Small intestine (tissue), 7 donors: ENCODE data around the gene PODXL2. TPM values are rescaled to one million over a fixed set of nuclear protein-coding genes. Genes with fewer than 3 reads are reported as not detected.

Experiments
- DNase-seq, 2 donors: peaks; one replicate each; pipeline versions ENCODE4 v3.0.0 to v3.0.0-alpha.2; 2013
- FAIRE-seq: peaks from 2 replicates; lab custom pipeline; 2012; peaks lifted over from hg19 to GRCh38; lab: Jason Lieb, UNC
- H3K27ac ChIP-seq, 3 donors: one replicate each; pipeline ENCODE4 v1.5.1; 2013; ENCODE audit warnings: low read length in 2 of 3, mild to moderate bottlenecking in 2 of 3, control low read depth in 1 of 3, inconsistent platforms in 1 of 3, low read depth in 1 of 3, moderate library complexity in 1 of 3
- H3K27me3 ChIP-seq, 3 donors: one replicate each; pipeline ENCODE4 v1.6.1; 2013; ENCODE audit warnings: low read length in 3 of 3, inconsistent platforms in 1 of 3; ENCODE audit not compliant: control insufficient read depth in 3 of 3, insufficient read depth in 3 of 3
- H3K36me3 ChIP-seq, 3 donors: one replicate each; pipeline ENCODE4 v1.6.1; 2013; ENCODE audit warnings: low read length in 3 of 3, inconsistent platforms in 1 of 3, low read depth in 1 of 3, mild to moderate bottlenecking in 1 of 3, moderate library complexity in 1 of 3; ENCODE audit not compliant: control insufficient read depth in 3 of 3, insufficient read depth in 2 of 3
- H3K4me1 ChIP-seq, 3 donors: one replicate each; pipeline ENCODE4 v1.6.1; 2013; ENCODE audit warnings: low read length in 2 of 3, inconsistent platforms in 1 of 3, low read depth in 1 of 3, mild to moderate bottlenecking in 1 of 3, moderate library complexity in 1 of 3; ENCODE audit not compliant: control insufficient read depth in 3 of 3, insufficient read depth in 2 of 3
- H3K4me3 ChIP-seq, 3 donors: one replicate each; pipeline ENCODE4 v1.5.1; 2013; ENCODE audit warnings: low read length in 3 of 3, control low read depth in 1 of 3, inconsistent platforms in 1 of 3, low read depth in 1 of 3, mild to moderate bottlenecking in 1 of 3, moderate library complexity in 1 of 3
- H3K9me3 ChIP-seq, 2 donors: one replicate each; pipeline ENCODE4 v1.6.1; 2013; ENCODE audit warnings: low read depth in 1 of 2, low read length in 1 of 2; ENCODE audit not compliant: control insufficient read depth in 2 of 2, insufficient read depth in 1 of 2
- WGBS, 3 donors: extraction: QIAGEN DNeasy Blood & Tissue Kit; methylation state at CpG; one replicate each; pipeline ENCODE4 v1.1.7; 2013; 5-methylcytosine and 5-hydroxymethylcytosine counted together
- polyA plus RNA-seq, 4 donors: library from polyadenylated mRNA; stranded (reverse) in 3 of 4; unstranded in 1 of 4; fragments of 200-250 nt in 3 of 4; fragments of 120-200 nt in 1 of 4; gene quantifications; one replicate each; pipeline versions ENCODE4 v1.2.1 to v1.2.3, GENCODE V29; 2013
- donor health status: healthy with polysubstance abuse.
- donor health status: control.
- donor health status: control.
- donor health status: Bipolar disorder and iron deficiency.
- donor health status: healthy.

Gene PODXL2
- polyA plus RNA-seq, 4 donors = 1.6 to 17.0 (median 4.2) TPM

DNA sequence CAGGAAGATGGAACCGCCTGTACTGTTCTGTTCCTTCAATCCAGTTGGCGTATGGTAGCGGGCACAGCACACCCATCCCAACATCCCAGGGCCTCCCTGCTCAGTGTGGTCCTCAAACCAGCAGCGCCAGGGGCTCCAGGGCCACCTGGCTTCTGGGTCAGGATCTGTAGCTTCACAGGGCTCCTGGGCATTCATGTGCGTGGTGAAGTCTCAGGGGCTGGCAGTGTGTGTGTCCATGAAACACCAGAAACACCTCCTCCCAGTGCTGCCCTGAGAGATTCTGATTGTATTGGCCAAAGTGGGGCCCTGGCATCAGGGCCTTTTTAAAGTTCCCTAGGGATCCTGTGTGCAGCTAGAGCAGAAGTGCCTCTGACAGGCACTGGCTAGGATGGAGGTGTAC is 85.9 kb downstream of the PODXL2 start:
- H3K4me3 ChIP-seq = no peak overlapping the region
- H3K27me3 ChIP-seq = no peaks in the 10 kb centered on the region
- peaks cover 0 to 39% (median 0%) of the 10 kb centered on the region in 3 donors for H3K36me3 ChIP-seq
- 95 to 98% (median 98%) methylated on average over 5 of the region's 5 CpGs for WGBS, 3 donors
- FAIRE-seq (no peak), DNase-seq (no peak)
- no peak overlapping the region for H3K27ac ChIP-seq
- no peaks in the 10 kb centered on the region for H3K4me1 ChIP-seq
- H3K9me3 ChIP-seq = no peaks in the 10 kb centered on the region

DNA sequence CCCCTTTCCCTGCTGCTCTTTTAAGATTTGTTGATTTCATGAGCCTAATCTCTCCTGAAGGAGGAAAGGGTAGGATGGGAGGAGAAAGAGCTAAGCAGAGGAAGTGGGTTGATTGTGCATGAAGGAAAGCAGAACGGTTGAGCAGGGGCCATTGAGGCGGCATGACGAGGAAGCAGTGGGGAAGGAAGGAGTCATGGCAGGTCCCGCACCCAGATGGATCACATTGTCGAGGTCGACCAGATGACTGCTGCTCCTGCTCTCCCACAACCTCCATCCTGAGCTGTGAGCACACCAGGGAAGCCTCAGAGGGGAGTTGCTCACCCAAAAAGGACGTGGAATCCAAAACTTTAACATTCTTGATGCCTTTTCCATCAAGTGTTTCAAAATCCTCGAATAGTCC is 86.5 kb downstream of the PODXL2 start:
- WGBS, 3 donors = 71 to 79% (median 78%) methylated on average over 8 of the region's 8 CpGs
- Histone ChIP-seq H3K36me3 (peaks cover 0 to 40% (median 0%) of the 10 kb centered on the region in 3 donors), H3K4me3 (no peak overlapping the region), H3K27me3 (no peaks in the 10 kb centered on the region), H3K4me1 (no peaks in the 10 kb centered on the region), H3K9me3 (no peaks in the 10 kb centered on the region), H3K27ac (no peak overlapping the region)
- FAIRE-seq (no peak), DNase-seq (no peak)

- DNase-seq (no peak), FAIRE-seq (no peak)
- no peak overlapping the region for H3K27ac ChIP-seq
- H3K4me1 ChIP-seq = no peaks in the 10 kb centered on the region
- no peaks in the 10 kb centered on the region for H3K27me3 ChIP-seq
- peaks cover 0 to 39% (median 0%) of the 10 kb centered on the region in 3 donors for H3K36me3 ChIP-seq
- WGBS, 3 donors = 95 to 99% (median 96%) methylated on average over 6 of the region's 6 CpGs
- no peak overlapping the region for H3K4me3 ChIP-seq
- H3K9me3 ChIP-seq = no peaks in the 10 kb centered on the region
Measured at GRCh38 chr3:127716384-127716783, 87.4 kb downstream of the PODXL2 start.

- H3K9me3 ChIP-seq = no peaks in the 10 kb centered on the region
Measured at GRCh38 chr3:127717357-127718244, 88.6 kb downstream of the PODXL2 start.

GRCh38 chr3:127718245-127718915 is 89.4 kb downstream of the PODXL2 start:
- Histone ChIP-seq H3K36me3 (peaks cover 0 to 45% (median 0%) of the 10 kb centered on the region in 3 donors), H3K4me3 (no peak overlapping the region), H3K27me3 (no peaks in the 10 kb centered on the region), H3K4me1 (peaks cover 0 to 9% (median 0%) of the 10 kb centered on the region in 3 donors), H3K27ac (no peak overlapping the region), H3K9me3 (no peaks in the 10 kb centered on the region)
- 83 to 95% (median 91%) methylated on average over 7 of the region's 7 CpGs for WGBS, 3 donors
- FAIRE-seq (no peak), DNase-seq (no peak)

More at GRCh38 chr3:127717357-127718244, 88.6 kb downstream of the PODXL2 start:
- Histone ChIP-seq H3K4me1 (peaks cover 0 to 4% (median 0%) of the 10 kb centered on the region in 3 donors), H3K27me3 (no peaks in the 10 kb centered on the region), H3K27ac (no peak overlapping the region), H3K36me3 (peaks cover 0 to 44% (median 0%) of the 10 kb centered on the region in 3 donors), H3K4me3 (no peak overlapping the region)
- DNase-seq (no peak), FAIRE-seq (no peak)
- 84 to 92% (median 86%) methylated on average over 14 of the region's 14 CpGs for WGBS, 3 donors

DNA sequence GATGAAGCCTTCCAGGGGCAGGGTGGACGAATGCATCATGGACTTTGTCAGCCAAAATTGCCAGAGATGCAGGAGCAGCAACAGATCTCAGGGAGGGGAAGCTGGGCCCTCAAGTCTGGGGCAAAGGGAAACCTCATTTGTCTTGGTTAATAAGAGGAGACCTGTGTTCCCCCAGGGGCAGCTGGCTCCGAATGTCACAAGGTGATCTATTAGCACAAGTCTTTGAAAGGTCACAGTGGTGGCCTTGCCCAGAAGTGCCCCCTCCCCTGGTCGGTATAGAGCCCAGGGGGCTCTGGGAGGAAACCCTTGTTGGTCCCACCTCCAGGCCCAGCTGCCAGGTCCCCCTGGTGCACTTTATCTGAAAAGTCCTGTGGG is 89.9 kb downstream of the PODXL2 start:
- Histone ChIP-seq H3K9me3 (peaks cover 0 to 2% of the 10 kb centered on the region in 2 donors), H3K36me3 (peaks cover 0 to 45% (median 0%) of the 10 kb centered on the region in 3 donors), H3K4me1 (peaks cover 0 to 10% (median 0%) of the 10 kb centered on the region in 3 donors), H3K4me3 (no peak overlapping the region), H3K27me3 (no peaks in the 10 kb centered on the region), H3K27ac (no peak overlapping the region)
- WGBS, 3 donors = 66 to 81% (median 72%) methylated on average over 3 of the region's 3 CpGs
- no peak for FAIRE-seq
- DNase-seq = no peak

DNA sequence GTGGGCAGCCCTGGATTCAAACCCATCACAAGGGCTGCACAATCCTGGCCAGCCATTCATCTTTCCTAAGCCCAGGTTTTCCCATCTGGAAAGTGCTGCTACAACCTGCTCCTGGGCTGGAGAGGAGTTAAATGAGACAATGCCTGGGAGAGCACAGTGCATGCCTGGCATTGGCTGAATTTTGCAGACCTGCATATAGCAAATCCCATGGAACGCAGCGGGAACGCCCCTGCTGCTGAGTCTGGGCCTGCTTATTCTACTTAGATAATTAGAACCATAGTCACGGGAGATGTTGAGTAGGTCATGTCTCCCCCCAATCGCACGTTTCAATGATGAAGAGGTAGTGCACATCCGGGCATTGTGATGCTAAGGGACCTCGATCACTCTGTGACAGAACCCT is 90.4 kb downstream of the PODXL2 start:
- peaks cover 0 to 45% (median 0%) of the 10 kb centered on the region in 3 donors for H3K36me3 ChIP-seq
- WGBS, 3 donors = 95 to 96% (median 96%) methylated on average over 8 of the region's 8 CpGs

GRCh38 chr3:127720161-127720823 is 91.3 kb downstream of the PODXL2 start:
- no peak overlapping the region for H3K27ac ChIP-seq
- no peak for FAIRE-seq
- no peak for DNase-seq
- WGBS, 3 donors = 92 to 96% (median 94%) methylated on average over 15 of the region's 15 CpGs
- H3K36me3 ChIP-seq = peaks cover 0 to 40% (median 0%) of the 10 kb centered on the region in 3 donors
- peaks cover 0 to 5% of the 10 kb centered on the region in 2 donors for H3K9me3 ChIP-seq
- no peaks in the 10 kb centered on the region for H3K27me3 ChIP-seq
- H3K4me3 ChIP-seq = no peak overlapping the region
- H3K4me1 ChIP-seq = peaks cover 0 to 10% (median 0%) of the 10 kb centered on the region in 3 donors

More for the DNA sequence above, 90.4 kb downstream of the PODXL2 start:
- Histone ChIP-seq H3K27me3 (no peaks in the 10 kb centered on the region), H3K27ac (no peak overlapping the region), H3K9me3 (peaks cover 0 to 5% of the 10 kb centered on the region in 2 donors), H3K4me1 (peaks cover 0 to 10% (median 0%) of the 10 kb centered on the region in 3 donors), H3K4me3 (no peak overlapping the region)
- FAIRE-seq (no peak), DNase-seq (no peak)
